ENCODE results near the gene OTOL1. TPM values are rescaled to one million over a fixed set of nuclear protein-coding genes. Genes with fewer than 3 reads are reported as not detected.
"Not testable (repeated sequence)": the region's sequence is repeated elsewhere in the genome, so short reads cannot be mapped to it uniquely, and the experiment has no call there.

Gene OTOL1
- total RNA-seq, result not detected in 2 replicates

GRCh38 chr3:161496508-161496907 lies at the start of gene OTOL1:
TSS of gene OTOL1 (plus strand) at chr3:161496808. CDS start at chr3:161496808, 0 bp downstream.
- H3K9me3 Mint-ChIP-seq, result no peaks in the 10 kb centered on the region
- H3K27me3 Mint-ChIP-seq, result no peaks in the 10 kb centered on the region
- intact Hi-C loops (cut with micrococcal nuclease), result no loop called here
- H3K4me3 Mint-ChIP-seq, result no peak within 1 kb of the TSS
- no peaks in the 10 kb centered on the region for H3K36me3 Mint-ChIP-seq (ENCODE audit: low read depth)
- DNase-seq, result no peak
- H3K4me1 Mint-ChIP-seq, result no peaks in the 10 kb centered on the region
- H3K27ac Mint-ChIP-seq, result no peak within 1 kb of the TSS

GRCh38 chr3:161449785-161450184 lies 46.8 kb upstream of the OTOL1 start:
- intact Hi-C loops (cut with micrococcal nuclease), result no loop called here
- Mint-ChIP-seq H3K36me3 (ENCODE audit: low read depth) (no peaks in the 10 kb centered on the region), H3K27me3 (no peaks in the 10 kb centered on the region), H3K4me1 (no peaks in the 10 kb centered on the region), H3K4me3 (no peak overlapping the region), H3K9me3 (no peaks in the 10 kb centered on the region), H3K27ac (no peak overlapping the region)
- DNase-seq, result no peak

GRCh38 chr3:161452179-161452578 lies 44.4 kb upstream of the OTOL1 start:
- Mint-ChIP-seq H3K36me3 (ENCODE audit: low read depth) (no peaks in the 10 kb centered on the region), H3K4me3 (no peak overlapping the region), H3K27me3 (peaks cover 4% of the 10 kb centered on the region), H3K27ac (no peak overlapping the region), H3K4me1 (no peaks in the 10 kb centered on the region), H3K9me3 (no peaks in the 10 kb centered on the region)
- no peak for DNase-seq
- intact Hi-C loops (cut with micrococcal nuclease), result no loop called here

- no peaks in the 10 kb centered on the region for H3K4me1 Mint-ChIP-seq
- no peak overlapping the region for H3K4me3 Mint-ChIP-seq
- no peak overlapping the region for H3K27ac Mint-ChIP-seq
- H3K9me3 Mint-ChIP-seq, result no peaks in the 10 kb centered on the region
- no peak for DNase-seq
- peaks cover 4% of the 10 kb centered on the region for H3K27me3 Mint-ChIP-seq
- intact Hi-C loops (cut with micrococcal nuclease), result no loop called here
- no peaks in the 10 kb centered on the region for H3K36me3 Mint-ChIP-seq (ENCODE audit: low read depth)
Measured at GRCh38 chr3:161454615-161455014, 42.0 kb upstream of the OTOL1 start.

GRCh38 chr3:161455962-161456361 lies 40.6 kb upstream of the OTOL1 start:
- Mint-ChIP-seq H3K27me3 (peaks cover 4% of the 10 kb centered on the region), H3K27ac (no peak overlapping the region), H3K4me1 (no peaks in the 10 kb centered on the region), H3K36me3 (ENCODE audit: low read depth) (no peaks in the 10 kb centered on the region), H3K4me3 (no peak overlapping the region), H3K9me3 (no peaks in the 10 kb centered on the region)
- DNase-seq, result no peak
- intact Hi-C loops (cut with micrococcal nuclease), result no loop called here

- intact Hi-C loops (cut with micrococcal nuclease), result no loop called here
- no peaks in the 10 kb centered on the region for H3K9me3 Mint-ChIP-seq
- no peak overlapping the region for H3K27ac Mint-ChIP-seq
- no peaks in the 10 kb centered on the region for H3K4me1 Mint-ChIP-seq
- no peak for DNase-seq
- no peak overlapping the region for H3K4me3 Mint-ChIP-seq
- no peaks in the 10 kb centered on the region for H3K36me3 Mint-ChIP-seq (ENCODE audit: low read depth)
- H3K27me3 Mint-ChIP-seq, result no peaks in the 10 kb centered on the region
Measured at GRCh38 chr3:161462138-161462537, 34.5 kb upstream of the OTOL1 start.

GRCh38 chr3:161471211-161471610 lies 25.4 kb upstream of the OTOL1 start:
- no peak overlapping the region for H3K27ac Mint-ChIP-seq
- intact Hi-C loops (cut with micrococcal nuclease), result no loop called here
- H3K4me3 Mint-ChIP-seq, result no peak overlapping the region
- H3K9me3 Mint-ChIP-seq, result no peaks in the 10 kb centered on the region
- H3K4me1 Mint-ChIP-seq, result no peaks in the 10 kb centered on the region
- H3K36me3 Mint-ChIP-seq (ENCODE audit: low read depth), result no peaks in the 10 kb centered on the region
- H3K27me3 Mint-ChIP-seq, result no peaks in the 10 kb centered on the region
- no peak for DNase-seq

- Mint-ChIP-seq H3K9me3 (no peaks in the 10 kb centered on the region), H3K4me3 (no peak overlapping the region), H3K27ac (no peak overlapping the region), H3K4me1 (no peaks in the 10 kb centered on the region), H3K36me3 (ENCODE audit: low read depth) (no peaks in the 10 kb centered on the region), H3K27me3 (no peaks in the 10 kb centered on the region)
- intact Hi-C loops (cut with micrococcal nuclease), result no loop called here
- DNase-seq, result no peak
Measured at GRCh38 chr3:161474139-161474538, 22.5 kb upstream of the OTOL1 start.

GRCh38 chr3:161474741-161475140 lies 21.9 kb upstream of the OTOL1 start:
- H3K27ac Mint-ChIP-seq, result no peak overlapping the region
- H3K27me3 Mint-ChIP-seq, result no peaks in the 10 kb centered on the region
- intact Hi-C loops (cut with micrococcal nuclease), result no loop called here
- DNase-seq, result no peak
- no peaks in the 10 kb centered on the region for H3K9me3 Mint-ChIP-seq
- H3K4me3 Mint-ChIP-seq, result no peak overlapping the region
- H3K4me1 Mint-ChIP-seq, result no peaks in the 10 kb centered on the region
- H3K36me3 Mint-ChIP-seq (ENCODE audit: low read depth), result no peaks in the 10 kb centered on the region

GRCh38 chr3:161475206-161475605 lies 21.4 kb upstream of the OTOL1 start:
- Mint-ChIP-seq H3K4me1 (no peaks in the 10 kb centered on the region), H3K36me3 (ENCODE audit: low read depth) (no peaks in the 10 kb centered on the region), H3K27ac (no peak overlapping the region), H3K4me3 (no peak overlapping the region), H3K27me3 (no peaks in the 10 kb centered on the region), H3K9me3 (no peaks in the 10 kb centered on the region)
- no peak for DNase-seq
- intact Hi-C loops (cut with micrococcal nuclease), result no loop called here

GRCh38 chr3:161475905-161476304 lies 20.7 kb upstream of the OTOL1 start:
- intact Hi-C loops (cut with micrococcal nuclease), result no loop called here
- Mint-ChIP-seq H3K27me3 (no peaks in the 10 kb centered on the region), H3K36me3 (ENCODE audit: low read depth) (no peaks in the 10 kb centered on the region), H3K4me3 (no peak overlapping the region), H3K9me3 (no peaks in the 10 kb centered on the region), H3K27ac (no peak overlapping the region), H3K4me1 (no peaks in the 10 kb centered on the region)
- no peak for DNase-seq

- Mint-ChIP-seq H3K27me3 (peaks cover 4% of the 10 kb centered on the region), H3K27ac (no peak overlapping the region), H3K4me3 (no peak overlapping the region), H3K36me3 (ENCODE audit: low read depth) (no peaks in the 10 kb centered on the region), H3K4me1 (no peaks in the 10 kb centered on the region), H3K9me3 (no peaks in the 10 kb centered on the region)
- intact Hi-C loops (cut with micrococcal nuclease), result no loop called here
- DNase-seq, result no peak
Measured at GRCh38 chr3:161484226-161484625, 12.4 kb upstream of the OTOL1 start.

GRCh38 chr3:161488284-161488683 lies 8.3 kb upstream of the OTOL1 start:
- H3K9me3 Mint-ChIP-seq; H3K4me1 Mint-ChIP-seq; H3K27ac Mint-ChIP-seq; DNase-seq; H3K4me3 Mint-ChIP-seq; H3K27me3 Mint-ChIP-seq; H3K36me3 Mint-ChIP-seq (ENCODE audit: low read depth); intact Hi-C loops (cut with micrococcal nuclease): not testable (repeated sequence)

- no peaks in the 10 kb centered on the region for H3K36me3 Mint-ChIP-seq (ENCODE audit: low read depth)
- intact Hi-C loops (cut with micrococcal nuclease), result no loop called here
- no peaks in the 10 kb centered on the region for H3K9me3 Mint-ChIP-seq
- H3K27ac Mint-ChIP-seq, result no peak overlapping the region
- no peak overlapping the region for H3K4me3 Mint-ChIP-seq
- DNase-seq, result no peak
- H3K27me3 Mint-ChIP-seq, result peaks cover 4% of the 10 kb centered on the region
- H3K4me1 Mint-ChIP-seq, result no peaks in the 10 kb centered on the region
Measured at GRCh38 chr3:161489395-161489794, 7.2 kb upstream of the OTOL1 start.

- H3K27me3 Mint-ChIP-seq; H3K4me3 Mint-ChIP-seq; H3K36me3 Mint-ChIP-seq (ENCODE audit: low read depth); H3K4me1 Mint-ChIP-seq; intact Hi-C loops (cut with micrococcal nuclease); H3K9me3 Mint-ChIP-seq; H3K27ac Mint-ChIP-seq: not testable (repeated sequence)
- DNase-seq, result peak; percentile 15
Measured at GRCh38 chr3:161490845-161491244, 5.8 kb upstream of the OTOL1 start.

Data from activated CD4-positive, alpha-beta T cell treated with anti-CD3 and anti-CD28 coated beads, Interleukin-2, amount 10 ng/mL, durations not matched to agents 24 days and 14 days (primary cell).